Measurements from ENCODE around the gene NTRK3. TPM values are rescaled to one million over a fixed set of nuclear protein-coding genes. Genes with fewer than 3 reads are reported as not detected.
"Not testable (repeated sequence)": the region's sequence is repeated elsewhere in the genome, so short reads cannot be mapped to it uniquely, and the experiment has no call there.

The NTRK3 gene
- total and polyA plus RNA-seq, 5 experiments from 2014 or later = not detected

DNA sequence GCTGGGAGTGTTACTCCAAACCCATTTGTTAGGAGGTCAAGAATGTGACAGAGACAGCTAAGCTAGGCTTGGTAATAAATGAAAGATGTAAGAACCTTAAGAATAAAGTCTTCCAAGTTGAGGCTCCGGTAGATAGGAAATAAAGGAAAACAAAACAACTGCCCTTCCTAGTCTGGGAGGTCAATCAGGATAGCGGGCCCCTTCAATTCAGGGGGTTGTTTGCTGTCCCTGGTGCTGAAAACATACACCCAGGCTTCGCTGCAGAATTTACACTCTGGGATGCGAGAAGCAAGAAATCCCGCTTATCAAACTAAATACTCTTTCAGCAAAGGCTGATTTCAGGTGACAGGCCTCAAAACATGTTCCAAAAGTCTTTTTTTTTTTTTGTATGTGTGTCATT, 393.4 kb downstream of the NTRK3 start:
- no peak for ATAC-seq
- peaks cover 0 to 20% (median 6%) of the 10 kb centered on the region in 5 donors for H3K27me3 Mint-ChIP-seq
- H3K4me3 Mint-ChIP-seq = no peak overlapping the region
- no peak for DNase-seq
- no peaks in the 10 kb centered on the region for H3K4me1 Mint-ChIP-seq
- POLR2A ChIA-PET = no interaction called here
- no peak overlapping the region for H3K27ac Mint-ChIP-seq
- H3K36me3 Mint-ChIP-seq = no peaks in the 10 kb centered on the region
- H3K9me3 Mint-ChIP-seq = peaks cover 0 to 4% (median 0%) of the 10 kb centered on the region in 9 donors

- Mint-ChIP-seq H3K9me3 (peaks cover 0 to 4% (median 0%) of the 10 kb centered on the region in 9 donors), H3K4me1 (no peaks in the 10 kb centered on the region), H3K36me3 (no peaks in the 10 kb centered on the region), H3K27ac (no peak overlapping the region), H3K4me3 (no peak overlapping the region), H3K27me3 (peaks cover 0 to 19% (median 5%) of the 10 kb centered on the region in 5 donors)
- DNase-seq (no peak), ATAC-seq (no peak)
- POLR2A ChIA-PET = no interaction called here
Observed at GRCh38 chr15:87860743-87861142, 395.8 kb downstream of the NTRK3 start.

GRCh38 chr15:87858651-87859050, 397.9 kb downstream of the NTRK3 start:
- Mint-ChIP-seq H3K4me3 (no peak overlapping the region), H3K27me3 (peaks cover 0 to 10% (median 4%) of the 10 kb centered on the region in 5 donors), H3K9me3 (peaks cover 0 to 2% (median 0%) of the 10 kb centered on the region in 9 donors), H3K27ac (no peak overlapping the region), H3K36me3 (no peaks in the 10 kb centered on the region), H3K4me1 (no peaks in the 10 kb centered on the region)
- POLR2A ChIA-PET = no interaction called here
- DNase-seq (no peak), ATAC-seq (no peak)

- Mint-ChIP-seq H3K36me3 (peaks cover 0 to 6% (median 0%) of the 10 kb centered on the region in 3 donors), H3K4me3 (no peak overlapping the region), H3K27me3 (peaks cover 0 to 18% (median 4%) of the 10 kb centered on the region in 5 donors), H3K9me3 (peaks cover 0 to 2% (median 0%) of the 10 kb centered on the region in 9 donors), H3K27ac (no peak overlapping the region), H3K4me1 (no peaks in the 10 kb centered on the region)
- POLR2A ChIA-PET = no interaction called here
- no peak for DNase-seq
- no peak for ATAC-seq
Observed at GRCh38 chr15:87851497-87851896, 405.0 kb downstream of the NTRK3 start.

- no peaks in the 10 kb centered on the region for H3K4me1 Mint-ChIP-seq
- H3K36me3 Mint-ChIP-seq = peaks cover 0 to 6% (median 0%) of the 10 kb centered on the region in 3 donors
- H3K9me3 Mint-ChIP-seq = peaks cover 0 to 2% (median 0%) of the 10 kb centered on the region in 9 donors
- POLR2A ChIA-PET = no interaction called here
- no peak overlapping the region for H3K27ac Mint-ChIP-seq
- peaks cover 0 to 18% (median 4%) of the 10 kb centered on the region in 5 donors for H3K27me3 Mint-ChIP-seq
- DNase-seq (no peak), ATAC-seq (no peak)
- H3K4me3 Mint-ChIP-seq = no peak overlapping the region
Observed at GRCh38 chr15:87850916-87851315, 405.6 kb downstream of the NTRK3 start.

DNA sequence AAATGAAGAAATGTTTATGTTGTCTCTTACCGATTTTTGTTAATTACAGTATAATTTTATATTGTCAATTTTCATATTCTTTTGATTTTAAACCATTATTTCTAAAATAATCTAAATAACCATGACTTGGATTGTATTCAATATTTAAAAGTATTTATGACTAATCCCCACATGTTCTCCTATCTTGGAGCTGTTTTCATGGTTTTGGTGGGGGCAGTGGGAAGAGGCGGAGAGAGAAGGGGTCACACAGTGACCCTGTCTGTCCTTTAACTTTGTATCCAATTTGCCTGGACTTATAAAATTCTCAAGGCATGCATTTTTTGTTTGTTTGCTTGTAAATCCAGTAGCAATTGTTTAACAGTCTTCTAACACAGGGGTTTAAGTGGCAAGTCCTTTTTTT, 407.4 kb downstream of the NTRK3 start:
- H3K4me3 Mint-ChIP-seq = no peak overlapping the region
- H3K27me3 Mint-ChIP-seq = peaks cover 0 to 18% (median 3%) of the 10 kb centered on the region in 5 donors
- ATAC-seq (no peak), DNase-seq (no peak)
- no peak overlapping the region for H3K27ac Mint-ChIP-seq
- H3K9me3 Mint-ChIP-seq = peaks cover 0 to 2% (median 0%) of the 10 kb centered on the region in 9 donors
- H3K4me1 Mint-ChIP-seq = no peaks in the 10 kb centered on the region
- H3K36me3 Mint-ChIP-seq = peaks cover 0 to 6% (median 0%) of the 10 kb centered on the region in 3 donors
- POLR2A ChIA-PET = no interaction called here

DNA sequence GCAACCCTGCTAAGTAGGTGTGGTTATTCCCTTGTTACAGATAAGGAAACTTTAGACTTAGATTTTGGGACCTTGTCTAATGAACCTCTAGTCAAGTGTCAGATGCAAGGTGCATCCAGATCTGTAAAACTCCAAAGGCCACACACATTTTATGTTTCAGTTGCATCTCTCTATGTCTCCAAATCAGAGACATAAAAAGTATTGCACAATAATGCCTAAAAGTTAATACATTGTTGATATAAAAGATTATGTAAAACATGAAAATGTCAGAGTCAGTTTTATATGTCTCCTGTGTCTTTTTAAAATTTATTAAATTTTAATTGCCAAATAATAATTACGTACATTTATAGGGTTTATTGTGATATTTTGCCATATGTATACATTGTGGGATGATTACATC, 408.5 kb downstream of the NTRK3 start:
- no peak for DNase-seq
- Mint-ChIP-seq H3K4me3 (no peak overlapping the region), H3K27ac (no peak overlapping the region), H3K4me1 (no peaks in the 10 kb centered on the region), H3K9me3 (peaks cover 0 to 2% (median 0%) of the 10 kb centered on the region in 9 donors), H3K36me3 (peaks cover 0 to 1% (median 0%) of the 10 kb centered on the region in 3 donors), H3K27me3 (peaks cover 0 to 10% (median 1%) of the 10 kb centered on the region in 5 donors)
- ATAC-seq = no peak
- POLR2A ChIA-PET = no interaction called here

GRCh38 chr15:87846746-87847145, 409.8 kb downstream of the NTRK3 start:
- Mint-ChIP-seq H3K9me3 (peaks cover 0 to 2% (median 0%) of the 10 kb centered on the region in 9 donors), H3K4me3 (no peak overlapping the region), H3K27me3 (peaks cover 0 to 1% (median 0%) of the 10 kb centered on the region in 5 donors), H3K36me3 (no peaks in the 10 kb centered on the region), H3K27ac (no peak overlapping the region), H3K4me1 (no peaks in the 10 kb centered on the region)
- ATAC-seq (no peak), DNase-seq (no peak)
- POLR2A ChIA-PET = no interaction called here

DNA sequence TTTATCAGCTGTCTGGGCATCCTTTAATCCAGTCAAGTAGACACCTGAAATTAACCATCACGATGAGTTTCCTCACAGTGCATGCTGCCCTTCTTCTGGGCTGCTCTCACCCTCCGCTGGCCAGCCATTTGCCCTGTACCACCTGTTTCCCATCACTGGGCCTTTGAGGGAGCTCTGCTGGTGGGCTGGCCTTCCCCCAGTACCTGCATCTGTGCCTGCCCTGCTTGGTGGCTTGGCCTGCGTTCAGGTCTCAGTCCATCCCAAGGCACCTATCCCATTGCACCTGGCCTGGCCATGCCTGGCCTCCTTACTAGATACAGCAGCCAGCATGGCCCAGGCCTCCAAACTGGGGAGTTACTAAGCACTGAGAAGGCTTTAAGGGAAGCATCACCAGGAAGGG, 413.2 kb downstream of the NTRK3 start:
- Mint-ChIP-seq H3K9me3 (peaks cover 0 to 3% (median 0%) of the 10 kb centered on the region in 9 donors), H3K4me3 (no peak overlapping the region), H3K27ac (no peak overlapping the region), H3K27me3 (no peaks in the 10 kb centered on the region), H3K36me3 (no peaks in the 10 kb centered on the region), H3K4me1 (no peaks in the 10 kb centered on the region)
- DNase-seq (no peak), ATAC-seq (no peak)
- POLR2A ChIA-PET = no interaction called here

DNA sequence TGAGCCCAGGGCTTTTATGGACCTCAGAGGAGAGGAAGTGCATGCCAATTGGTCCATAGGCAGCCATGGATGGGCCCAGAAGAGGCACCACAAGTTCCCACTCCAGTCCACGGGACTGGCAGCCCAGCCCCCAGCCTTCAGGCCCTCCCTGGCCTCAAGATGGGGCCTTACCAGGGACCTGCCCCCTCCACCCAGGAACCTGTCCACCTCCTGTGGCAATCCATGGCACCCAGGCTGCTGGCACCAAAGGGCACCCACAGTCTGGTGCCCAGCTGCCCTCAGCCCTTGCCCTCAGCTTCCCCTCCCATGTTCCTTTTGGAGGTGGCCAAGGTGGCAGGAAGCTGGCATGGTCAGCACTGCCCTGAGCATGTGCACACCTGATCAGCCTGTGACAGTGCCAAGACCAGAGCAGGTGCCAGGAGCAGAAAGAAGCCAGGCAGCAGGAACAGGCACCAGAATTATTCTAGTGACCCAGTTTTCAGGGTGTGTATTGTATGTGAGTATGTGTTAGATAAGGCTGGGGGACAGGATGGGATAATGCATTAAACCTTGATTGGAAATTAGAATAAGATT, 415.0 kb downstream of the NTRK3 start:
- H3K36me3 Mint-ChIP-seq = no peaks in the 10 kb centered on the region
- POLR2A ChIA-PET = no interaction called here
- DNase-seq (no peak), ATAC-seq (no peak)
- no peak overlapping the region for H3K27ac Mint-ChIP-seq
- H3K4me3 Mint-ChIP-seq = no peak overlapping the region
- H3K27me3 Mint-ChIP-seq = peaks cover 0 to 4% (median 0%) of the 10 kb centered on the region in 5 donors
- H3K9me3 Mint-ChIP-seq = peaks cover 0 to 4% (median 0%) of the 10 kb centered on the region in 9 donors
- no peaks in the 10 kb centered on the region for H3K4me1 Mint-ChIP-seq

GRCh38 chr15:87835830-87836229, 420.7 kb downstream of the NTRK3 start:
- not testable (repeated sequence) for DNase-seq, H3K36me3 Mint-ChIP-seq

GRCh38 chr15:87833333-87833732, 423.2 kb downstream of the NTRK3 start:
- H3K9me3 Mint-ChIP-seq, ATAC-seq, H3K27ac Mint-ChIP-seq, H3K4me1 Mint-ChIP-seq, H3K36me3 Mint-ChIP-seq, DNase-seq, POLR2A ChIA-PET, H3K4me3 Mint-ChIP-seq: not testable (repeated sequence)
- peaks cover 0 to 50% (median 9%) of the 10 kb centered on the region in 5 donors for H3K27me3 Mint-ChIP-seq

More at GRCh38 chr15:87835830-87836229, 420.7 kb downstream of the NTRK3 start:
- H3K9me3 Mint-ChIP-seq, H3K4me1 Mint-ChIP-seq, H3K27ac Mint-ChIP-seq, POLR2A ChIA-PET, H3K4me3 Mint-ChIP-seq, ATAC-seq: not testable (repeated sequence)
- H3K27me3 Mint-ChIP-seq = peaks cover 0 to 45% (median 8%) of the 10 kb centered on the region in 5 donors

- H3K4me3 Mint-ChIP-seq = no peak overlapping the region
- H3K36me3 Mint-ChIP-seq = no peaks in the 10 kb centered on the region
- ATAC-seq (no peak), DNase-seq (no peak)
- peaks cover 0 to 7% (median 0%) of the 10 kb centered on the region in 9 donors for H3K9me3 Mint-ChIP-seq
- no peaks in the 10 kb centered on the region for H3K4me1 Mint-ChIP-seq
- POLR2A ChIA-PET = no interaction called here
- H3K27me3 Mint-ChIP-seq = peaks cover 2 to 43% (median 14%) of the 10 kb centered on the region in 5 donors
- no peak overlapping the region for H3K27ac Mint-ChIP-seq
Observed at GRCh38 chr15:87829332-87830050, 427.0 kb downstream of the NTRK3 start.
